ENCODE measurements around the gene CTNNA1.

DNA sequence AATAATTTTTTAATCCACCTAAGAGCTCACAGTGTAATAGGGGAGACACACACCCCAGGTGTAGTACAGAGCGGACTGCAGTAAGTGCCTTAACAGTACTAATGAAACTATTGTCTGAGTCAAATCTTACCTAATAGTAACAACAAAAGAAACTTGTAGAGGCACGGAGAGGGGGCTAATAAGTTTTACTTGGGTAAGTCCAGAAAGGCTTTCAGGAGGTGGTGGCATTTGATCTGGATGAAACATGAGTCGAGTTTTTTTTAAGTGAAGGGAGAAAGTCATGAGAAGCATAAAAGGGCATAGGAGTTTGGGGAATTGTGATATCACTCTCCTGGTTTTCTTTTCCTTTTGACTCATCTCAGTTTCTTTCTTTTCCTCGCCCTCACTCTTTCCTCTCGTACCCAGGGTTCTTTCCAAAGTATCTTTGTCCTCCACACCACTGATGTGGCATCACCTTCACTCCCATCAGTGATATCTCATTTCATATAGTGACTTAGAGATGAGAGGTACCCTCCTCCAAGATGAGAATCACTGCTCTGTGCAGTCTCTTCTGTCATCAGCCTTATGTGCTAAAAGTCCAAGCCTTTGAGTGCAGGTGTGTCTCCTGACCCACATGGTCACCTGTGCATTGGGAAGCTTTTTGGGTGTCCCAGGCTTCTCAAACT lies 2.0 kb downstream of the CTNNA1 start:
- TF ChIP-seq, protein P1, sequence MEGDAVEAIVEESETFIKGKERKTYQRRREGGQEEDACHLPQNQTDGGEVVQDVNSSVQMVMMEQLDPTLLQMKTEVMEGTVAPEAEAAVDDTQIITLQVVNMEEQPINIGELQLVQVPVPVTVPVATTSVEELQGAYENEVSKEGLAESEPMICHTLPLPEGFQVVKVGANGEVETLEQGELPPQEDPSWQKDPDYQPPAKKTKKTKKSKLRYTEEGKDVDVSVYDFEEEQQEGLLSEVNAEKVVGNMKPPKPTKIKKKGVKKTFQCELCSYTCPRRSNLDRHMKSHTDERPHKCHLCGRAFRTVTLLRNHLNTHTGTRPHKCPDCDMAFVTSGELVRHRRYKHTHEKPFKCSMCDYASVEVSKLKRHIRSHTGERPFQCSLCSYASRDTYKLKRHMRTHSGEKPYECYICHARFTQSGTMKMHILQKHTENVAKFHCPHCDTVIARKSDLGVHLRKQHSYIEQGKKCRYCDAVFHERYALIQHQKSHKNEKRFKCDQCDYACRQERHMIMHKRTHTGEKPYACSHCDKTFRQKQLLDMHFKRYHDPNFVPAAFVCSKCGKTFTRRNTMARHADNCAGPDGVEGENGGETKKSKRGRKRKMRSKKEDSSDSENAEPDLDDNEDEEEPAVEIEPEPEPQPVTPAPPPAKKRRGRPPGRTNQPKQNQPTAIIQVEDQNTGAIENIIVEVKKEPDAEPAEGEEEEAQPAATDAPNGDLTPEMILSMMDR (conservative IDR thresholded peaks at IDR 0.05; ENCODE audit: low read depth, low read length) = no peak
- TF ChIP-seq EZH2 (IDR thresholded peaks at IDR 0.05; ENCODE audit: low read length, unreplicated experiment) (no peak), EZH2phosphoT487 (IDR thresholded peaks at IDR 0.05; ENCODE audit: borderline replicate concordance, low read length) (no peak)

Measured in PC-3 (cell line).